HuH-7 (cell line): Measurements from ENCODE around the gene ACLY.
"Not testable (repeated sequence)": the region's sequence is repeated elsewhere in the genome, so short reads cannot be mapped to it uniquely, and the experiment has no call there.

Experiments
- DNase-seq: peaks from one replicate; pipeline ENCODE4 v3.0.0; 2011; ENCODE audit warnings: low spot score

Gene ACLY

DNA sequence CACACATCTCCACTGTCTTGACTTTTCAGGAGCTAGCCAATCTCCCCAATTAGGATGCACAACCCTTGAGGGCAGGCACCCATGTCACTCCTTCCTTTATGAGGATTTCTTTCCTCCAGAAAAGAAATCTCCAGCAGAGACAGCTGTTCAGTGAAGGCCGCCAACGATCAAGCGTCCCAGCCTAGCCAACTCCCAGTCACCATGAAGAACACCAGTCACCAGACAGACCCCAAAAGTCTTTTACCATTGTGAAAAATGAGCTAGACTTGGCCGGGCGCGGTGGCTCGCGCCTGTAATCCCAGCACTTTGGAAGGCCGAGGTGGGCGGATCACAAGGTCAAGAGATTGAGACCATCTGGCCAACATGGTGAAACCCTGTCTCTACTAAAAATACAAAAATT is 88.8 kb downstream of the ACLY start:
- DNase-seq: not testable (repeated sequence)

DNA sequence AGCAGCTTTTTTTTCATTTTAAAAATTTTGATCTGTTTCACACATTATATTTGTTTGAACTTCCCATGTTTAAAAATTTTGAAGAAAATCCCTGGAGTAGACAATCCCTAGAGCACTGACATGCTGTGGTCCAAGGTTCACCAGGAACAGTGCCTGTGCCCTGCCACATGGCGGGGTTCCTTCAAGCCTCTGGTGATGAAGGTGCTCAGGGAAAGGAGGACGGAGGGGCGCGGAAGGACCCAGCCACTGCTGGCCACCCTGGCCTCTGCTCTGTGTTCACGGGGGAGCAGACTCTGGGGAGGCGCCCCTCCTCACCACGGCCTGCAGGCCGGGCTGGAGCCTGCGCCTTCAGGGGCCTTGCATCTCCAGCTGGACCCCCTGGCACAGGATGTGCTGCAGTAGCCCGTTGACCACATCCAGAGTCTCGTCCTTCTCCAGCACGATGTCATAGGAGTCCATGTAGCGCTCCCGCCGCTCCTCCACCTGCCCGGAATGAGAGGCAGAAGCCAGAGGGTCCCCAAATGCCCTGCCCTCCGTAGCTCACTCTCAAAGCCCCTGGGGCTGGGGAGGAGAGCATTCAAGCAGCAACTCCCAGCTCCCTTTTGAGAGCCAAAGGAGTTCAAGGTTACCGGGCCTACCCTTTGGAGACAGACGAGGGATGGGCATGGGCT is 93.4 kb downstream of the ACLY start:
- no peak for DNase-seq

DNA sequence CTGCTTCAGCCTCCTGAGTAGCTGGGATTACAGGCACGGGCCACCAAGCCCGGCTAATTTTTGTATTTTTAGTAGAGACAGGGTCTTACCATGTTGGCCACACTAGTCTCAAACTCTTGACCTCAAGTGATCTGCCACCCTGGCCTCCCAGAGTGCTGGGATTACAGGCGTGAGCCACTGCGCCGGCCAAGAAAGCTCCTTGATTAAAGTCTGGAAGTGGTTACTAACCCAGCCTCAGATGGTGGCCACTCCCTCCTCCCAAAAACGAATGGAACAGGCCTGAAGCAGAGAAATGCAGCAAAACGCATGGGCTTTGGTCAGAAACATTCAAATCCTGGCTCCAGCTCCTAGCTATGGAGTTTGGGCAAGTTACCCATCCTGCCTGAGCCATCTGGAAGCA is 94.7 kb downstream of the ACLY start:
- DNase-seq: no peak

DNA sequence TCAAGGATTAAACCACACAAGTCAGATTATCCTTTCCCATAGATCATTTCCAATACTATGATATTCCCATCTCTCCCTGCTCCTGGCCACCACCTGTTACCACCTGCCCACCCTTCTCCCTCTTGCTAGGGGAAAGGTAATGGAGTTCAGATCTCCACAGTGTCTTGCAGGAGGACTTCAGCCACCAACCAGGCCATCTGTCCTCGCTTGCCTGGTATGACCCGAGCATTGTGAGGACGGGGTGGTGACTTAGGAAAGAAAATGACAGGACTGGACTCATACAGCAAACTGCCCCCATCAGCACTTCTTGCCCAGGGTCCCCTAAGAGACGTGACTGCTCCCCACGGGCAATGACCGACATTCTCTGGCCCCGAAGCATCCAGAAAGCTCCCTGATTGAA is 95.2 kb downstream of the ACLY start:
- no peak for DNase-seq

DNA sequence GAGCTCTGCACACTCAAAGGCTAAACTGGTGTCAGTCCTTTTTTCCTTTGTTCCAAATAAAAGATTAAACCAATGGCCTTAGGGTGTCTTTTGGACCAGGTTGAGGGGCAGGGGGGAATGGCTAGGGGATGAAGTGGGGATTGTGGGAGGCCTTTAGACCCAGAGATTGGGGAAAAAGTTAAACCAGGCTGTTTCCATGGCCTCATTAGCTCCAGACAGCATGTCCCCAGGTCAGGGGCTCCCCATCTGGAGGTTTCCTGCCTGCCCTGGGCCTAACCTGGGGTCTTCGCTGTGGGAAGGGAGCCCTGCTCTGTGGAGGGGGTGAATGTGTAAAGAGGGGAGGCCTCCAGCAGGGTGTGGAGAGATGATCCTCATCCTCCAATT is 95.6 kb downstream of the ACLY start:
- no peak for DNase-seq

DNA sequence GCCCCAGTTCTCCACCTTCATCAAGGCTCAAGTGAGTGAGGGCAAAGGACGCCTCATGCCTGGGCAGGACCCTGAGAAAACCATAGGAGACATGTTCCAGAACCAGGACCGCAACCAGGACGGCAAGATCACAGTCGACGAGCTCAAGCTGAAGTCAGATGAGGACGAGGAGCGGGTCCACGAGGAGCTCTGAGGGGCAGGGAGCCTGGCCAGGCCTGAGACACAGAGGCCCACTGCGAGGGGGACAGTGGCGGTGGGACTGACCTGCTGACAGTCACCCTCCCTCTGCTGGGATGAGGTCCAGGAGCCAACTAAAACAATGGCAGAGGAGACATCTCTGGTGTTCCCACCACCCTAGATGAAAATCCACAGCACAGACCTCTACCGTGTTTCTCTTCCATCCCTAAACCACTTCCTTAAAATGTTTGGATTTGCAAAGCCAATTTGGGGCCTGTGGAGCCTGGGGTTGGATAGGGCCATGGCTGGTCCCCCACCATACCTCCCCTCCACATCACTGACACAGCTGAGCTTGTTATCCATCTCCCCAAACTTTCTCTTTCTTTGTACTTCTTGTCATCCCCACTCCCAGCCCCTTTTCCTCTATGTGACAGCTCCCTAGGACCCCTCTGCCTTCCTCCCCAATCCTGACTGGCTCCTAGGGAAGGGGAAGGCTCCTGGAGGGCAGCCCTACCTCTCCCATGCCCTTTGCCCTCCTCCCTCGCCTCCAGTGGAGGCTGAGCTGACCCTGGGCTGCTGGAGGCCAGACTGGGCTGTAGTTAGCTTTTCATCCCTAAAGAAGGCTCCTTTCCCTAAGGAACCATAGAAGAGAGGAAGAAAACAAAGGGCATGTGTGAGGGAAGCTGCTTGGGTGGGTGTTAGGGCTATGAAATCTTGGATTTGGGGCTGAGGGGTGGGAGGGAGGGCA is 96.3 kb downstream of the ACLY start:
- no peak for DNase-seq

DNA sequence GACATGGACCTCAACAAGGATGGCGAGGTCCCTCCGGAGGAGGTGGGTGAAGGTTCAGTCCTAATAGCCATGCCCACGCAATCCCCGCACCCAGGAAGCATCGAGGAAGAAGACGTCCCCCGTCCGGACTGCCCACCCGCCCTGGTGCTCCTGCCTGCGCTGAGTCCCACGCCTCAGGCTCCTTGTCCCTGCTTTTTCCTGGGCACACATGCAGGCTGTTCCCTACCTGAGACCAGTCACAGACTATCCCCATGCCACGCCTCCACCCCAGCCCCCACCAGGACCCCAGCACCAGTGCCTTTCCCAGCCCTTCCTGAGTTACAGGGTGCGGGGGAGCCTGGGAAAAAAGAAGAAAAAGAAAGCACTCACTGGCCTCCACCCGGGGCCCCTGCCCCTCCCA is 97.0 kb downstream of the ACLY start:
- DNase-seq: no peak

DNA sequence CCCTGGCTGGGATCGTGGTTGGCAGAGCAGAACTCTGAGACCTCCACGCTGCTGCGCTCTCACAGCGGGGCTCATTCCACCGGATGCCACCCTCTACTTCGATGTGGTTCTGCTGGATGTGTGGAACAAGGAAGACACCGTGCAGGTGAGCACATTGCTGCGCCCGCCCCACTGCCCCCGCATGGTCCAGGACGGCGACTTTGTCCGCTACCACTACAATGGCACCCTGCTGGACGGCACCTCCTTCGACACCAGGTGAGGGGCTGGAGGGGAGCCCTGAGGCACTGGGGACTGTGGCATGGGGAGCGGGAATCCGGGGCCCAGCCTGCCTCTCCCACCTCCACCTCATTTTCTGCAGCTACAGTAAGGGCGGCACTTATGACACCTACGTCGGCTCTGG is 100.7 kb downstream of the ACLY start:
- no peak for DNase-seq
